ENCODE measurements around the gene PCNA. TPM values are rescaled to one million over a fixed set of nuclear protein-coding genes. Genes with fewer than 3 reads are reported as not detected.

The PCNA gene
- polyA plus RNA-seq, 3 donors from 2014 or later: 63.3 to 86.5 (median 76.4) TPM

Other genes with a start within 250 kb of the PCNA start
- 1 to 10 TPM; 5.0 to 9.3 (median 5.1) TPM for gene SLC23A2, start 118.4 kb downstream of the PCNA start, polyA plus RNA-seq
- gene TMEM230, start 6.9 kb downstream of the PCNA start, polyA plus RNA-seq: 100 to 1,000 TPM; 224 to 275 (median 239) TPM
- gene CDS2, start 7.0 kb upstream of the PCNA start, polyA plus RNA-seq: 10 to 100 TPM; 50.1 to 61.1 (median 54.8) TPM
- gene PROKR2, start 197.0 kb upstream of the PCNA start, polyA plus RNA-seq: not detected

All from immature natural killer cell (primary cell).